Measurements from ENCODE around the gene SMAD7.

The SMAD7 gene

DNA sequence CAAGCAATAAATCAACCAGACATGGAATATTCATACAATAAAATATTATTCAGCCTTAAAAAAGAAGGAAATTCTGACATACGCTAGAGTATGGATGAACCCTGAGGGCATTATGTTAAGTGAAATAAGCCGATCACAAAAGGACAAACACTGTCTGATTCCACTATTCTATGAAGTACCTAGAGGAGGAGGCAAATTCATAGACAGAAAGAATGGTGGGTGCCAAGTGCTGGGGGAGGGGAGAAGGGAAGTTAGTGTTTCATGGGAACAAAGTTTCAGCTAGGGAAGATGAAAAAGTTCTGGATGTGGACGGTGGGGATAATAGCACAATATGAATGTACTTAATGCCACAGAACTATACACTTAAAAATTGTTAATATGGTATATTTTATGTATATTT lies 19.8 kb downstream of the SMAD7 start:
- TF ChIP-seq GATA1 (IDR thresholded peaks at IDR 0.05; ENCODE audit: low read depth, low read length), result no peak

DNA sequence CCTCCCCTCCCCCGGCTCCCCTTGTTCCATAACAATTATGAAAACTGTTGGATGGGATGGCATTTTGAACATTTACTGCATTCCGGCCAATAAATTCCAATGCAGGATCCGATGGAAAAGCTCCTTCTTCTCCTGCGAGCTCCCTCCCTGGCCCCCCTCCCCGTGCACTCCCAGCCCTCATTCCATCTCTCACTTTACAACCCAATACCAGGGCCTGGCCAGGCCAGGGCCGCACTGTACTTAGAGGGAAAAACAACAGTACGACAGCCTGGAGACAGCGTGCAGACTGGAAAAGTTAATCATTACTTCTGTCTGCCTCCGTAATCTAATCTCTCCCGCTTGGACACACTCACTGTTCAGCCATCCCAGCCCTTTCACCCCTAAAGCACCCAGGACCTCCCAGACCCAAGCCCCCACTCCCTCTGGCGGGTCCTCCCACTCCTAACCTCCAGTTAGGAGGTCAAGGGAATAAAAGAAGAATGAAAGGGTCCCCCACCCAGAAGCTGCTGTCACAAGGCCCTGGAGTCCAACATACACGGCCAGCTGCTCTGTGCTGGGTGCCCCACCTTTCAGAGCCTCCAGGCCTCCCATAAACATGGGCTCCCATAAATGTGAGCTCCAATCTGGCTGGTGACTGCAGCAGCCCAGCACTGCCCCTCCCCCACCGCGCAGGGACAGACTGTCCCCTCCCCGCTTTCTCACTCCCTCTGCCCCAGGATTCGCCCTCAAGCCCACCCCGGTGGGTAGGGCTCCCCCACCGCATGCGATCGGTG lies 20.6 kb downstream of the SMAD7 start:
- DNase-seq, result no peak
- TF ChIP-seq GATA1 (IDR thresholded peaks at IDR 0.05; ENCODE audit: low read depth, low read length) (no peak), POLR2A (IDR thresholded peaks at IDR 0.05; ENCODE audit: low read length) (no peak)

More for the DNA sequence above, 19.8 kb downstream of the SMAD7 start:
- DNase-seq, result no peak

DNA sequence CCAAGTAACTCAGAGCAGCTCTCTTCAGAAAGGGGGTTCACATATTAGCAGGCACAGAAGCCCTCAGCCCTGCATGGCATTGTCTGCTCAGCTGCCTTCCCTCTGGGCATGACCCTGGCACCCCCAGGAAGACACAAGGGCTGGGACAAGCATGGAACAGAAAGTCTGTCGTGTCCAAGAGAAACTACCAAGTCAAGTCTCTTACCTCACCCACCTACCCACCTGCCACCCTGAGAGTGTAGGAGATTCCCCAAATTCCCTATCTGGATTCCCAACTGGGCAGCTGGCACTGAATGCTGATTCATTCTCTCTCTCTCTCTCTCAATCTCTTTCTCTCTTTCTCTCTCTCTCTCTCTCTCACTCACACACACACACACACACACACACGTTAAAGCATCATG lies 21.6 kb downstream of the SMAD7 start:
- DNase-seq, result no peak
- TF ChIP-seq POLR2A (IDR thresholded peaks at IDR 0.05; ENCODE audit: low read length), result no peak
- TF ChIP-seq GATA1 (IDR thresholded peaks at IDR 0.05; ENCODE audit: low read depth, low read length), result no peak

DNA sequence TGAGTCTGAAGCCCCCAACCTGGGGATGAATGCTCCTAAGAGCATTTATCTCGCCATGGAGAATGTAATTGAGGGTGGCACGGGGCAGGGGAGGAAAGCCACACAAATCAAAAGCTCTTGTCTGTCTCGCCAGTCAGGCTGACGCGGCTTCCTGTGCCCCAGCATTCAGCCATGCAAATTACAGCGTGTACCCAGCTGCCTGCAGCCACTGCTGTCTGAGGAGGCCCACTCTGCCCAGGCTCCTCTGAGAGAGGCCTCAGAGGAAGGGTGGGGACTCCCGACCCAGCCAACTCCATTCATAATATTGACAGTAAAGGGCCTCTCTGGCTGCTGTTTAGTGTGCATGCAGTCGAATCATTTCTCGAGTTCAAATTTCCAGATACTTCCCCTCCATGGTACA lies 22.0 kb downstream of the SMAD7 start:
- no peak for DNase-seq
- no peak for TF ChIP-seq GATA1 (IDR thresholded peaks at IDR 0.05; ENCODE audit: low read depth, low read length)

DNA sequence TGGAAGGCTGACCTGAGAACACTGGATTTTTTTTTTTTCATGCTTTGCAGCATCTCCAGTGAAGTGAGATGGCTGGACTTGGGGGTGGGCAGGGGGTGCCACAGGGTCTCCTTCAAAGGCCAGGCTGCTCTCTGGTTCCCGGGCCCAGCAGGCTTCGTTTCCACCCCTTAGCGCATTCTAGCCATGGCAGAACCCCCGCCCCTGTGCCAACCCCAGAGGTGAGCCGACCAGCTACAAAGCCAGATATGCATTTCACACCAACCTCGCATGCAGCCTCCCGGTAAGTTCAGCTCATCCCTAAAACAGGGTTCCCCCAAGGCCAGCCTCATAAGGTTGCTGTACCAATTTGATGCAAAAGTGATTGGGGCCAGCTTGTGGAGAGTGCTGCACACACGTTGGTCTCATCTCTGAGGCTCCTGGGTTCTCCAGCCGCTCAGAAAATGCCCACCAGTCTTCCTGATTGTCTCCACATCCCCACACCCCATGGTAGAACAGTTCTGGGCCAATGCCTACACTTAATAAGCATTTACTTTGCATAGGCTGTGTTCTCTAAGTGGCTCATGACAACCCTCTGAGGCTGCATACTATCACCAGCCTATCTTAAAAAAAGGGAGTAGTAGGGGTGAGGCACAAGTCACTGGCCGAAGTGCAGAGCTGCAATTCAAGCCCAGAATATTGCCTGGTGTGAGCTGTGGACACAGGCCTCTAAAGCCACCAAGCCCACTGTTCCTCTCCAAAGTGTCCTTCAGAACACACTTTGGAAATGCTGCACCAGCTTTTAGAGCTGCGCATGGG lies 23.3 kb downstream of the SMAD7 start:
- TF ChIP-seq POLR2A (IDR thresholded peaks at IDR 0.05; ENCODE audit: low read length), result no peak
- no peak for TF ChIP-seq GATA1 (IDR thresholded peaks at IDR 0.05; ENCODE audit: low read depth, low read length)
- DNase-seq, result no peak

DNA sequence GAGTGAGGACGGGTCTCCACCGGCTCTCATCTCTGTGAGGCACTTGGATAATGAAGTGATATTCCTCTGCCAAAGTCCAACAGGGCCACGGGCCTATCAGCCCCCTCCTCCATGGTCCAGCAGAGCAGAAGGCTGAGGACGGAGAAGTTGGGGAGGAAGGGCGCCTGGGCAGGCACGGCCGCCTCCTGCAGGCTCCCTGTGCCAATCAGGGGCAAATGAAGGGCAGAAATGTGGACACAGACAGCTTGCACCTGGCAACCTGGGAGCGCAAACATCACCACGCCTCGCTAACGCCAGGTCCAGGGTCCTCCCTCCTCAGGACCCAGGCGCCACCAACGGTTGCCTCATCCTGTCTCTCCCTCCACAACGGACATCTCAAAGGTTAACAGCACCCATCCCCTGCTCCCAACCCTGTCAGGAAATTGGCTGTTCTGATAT lies 24.3 kb downstream of the SMAD7 start:
- DNase-seq, result no peak
- TF ChIP-seq POLR2A (IDR thresholded peaks at IDR 0.05; ENCODE audit: low read length), result no peak
- no peak for TF ChIP-seq GATA1 (IDR thresholded peaks at IDR 0.05; ENCODE audit: low read depth, low read length)

DNA sequence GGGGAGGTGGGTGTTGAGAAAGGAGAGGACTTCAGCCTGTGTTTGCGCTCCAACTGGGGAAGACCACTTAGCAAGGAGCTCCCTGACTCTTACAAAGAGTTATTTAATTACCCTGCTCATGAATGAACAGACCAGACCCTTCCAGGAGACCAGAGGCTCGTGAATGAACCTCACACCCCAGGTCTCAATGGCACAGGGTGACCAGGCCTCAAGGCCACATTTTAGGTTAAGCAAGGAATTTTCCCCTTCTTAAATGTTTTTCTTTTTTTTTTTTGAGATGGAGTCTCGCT lies 25.3 kb downstream of the SMAD7 start:
- DNase-seq, result no peak
- TF ChIP-seq GATA1 (IDR thresholded peaks at IDR 0.05; ENCODE audit: low read depth, low read length), result no peak
- TF ChIP-seq POLR2A (IDR thresholded peaks at IDR 0.05; ENCODE audit: low read length), result no peak

DNA sequence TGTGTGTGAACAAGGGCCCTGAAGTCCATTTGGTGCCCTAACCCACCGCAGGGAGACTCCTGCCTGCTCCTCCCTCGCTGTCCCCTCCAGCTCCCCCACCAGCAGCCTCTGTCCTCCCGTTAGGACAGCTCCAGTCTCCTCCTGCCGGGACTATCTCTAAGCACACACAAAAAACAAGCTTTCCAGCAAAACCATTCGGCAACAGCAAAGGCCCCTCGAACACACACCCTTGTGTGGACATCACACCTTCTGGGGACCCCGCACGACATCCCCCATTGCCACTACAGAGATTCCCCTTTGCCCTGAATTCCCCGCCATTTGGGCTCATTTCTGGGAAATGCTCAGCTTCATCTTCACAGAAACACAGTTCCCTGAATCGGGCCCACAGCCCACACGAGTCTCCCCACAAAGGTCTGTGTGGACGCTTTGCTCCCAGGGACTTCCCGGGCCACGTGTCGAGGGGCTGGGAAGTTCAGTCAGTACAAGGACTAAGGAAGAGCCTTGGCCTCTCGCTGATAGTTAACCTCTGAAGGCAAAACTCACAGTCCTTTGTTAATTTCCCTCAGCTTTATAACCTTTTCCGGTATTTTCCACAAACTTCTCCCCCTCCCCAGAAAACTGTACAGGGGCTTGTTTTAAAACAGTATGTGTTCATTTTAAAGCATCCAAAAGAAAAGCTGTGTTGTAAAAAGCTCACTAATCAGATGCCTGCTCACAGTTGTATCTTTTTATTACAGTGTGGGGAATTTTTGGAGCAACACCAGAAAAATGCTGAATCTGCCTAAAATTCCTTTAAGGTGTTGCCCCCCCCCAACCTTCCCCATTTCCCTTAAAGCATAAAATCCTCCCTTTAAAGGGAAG lies 25.9 kb downstream of the SMAD7 start:
- no peak for DNase-seq
- no peak for TF ChIP-seq POLR2A (IDR thresholded peaks at IDR 0.05; ENCODE audit: low read length)
- no peak for TF ChIP-seq GATA1 (IDR thresholded peaks at IDR 0.05; ENCODE audit: low read depth, low read length)

DNA sequence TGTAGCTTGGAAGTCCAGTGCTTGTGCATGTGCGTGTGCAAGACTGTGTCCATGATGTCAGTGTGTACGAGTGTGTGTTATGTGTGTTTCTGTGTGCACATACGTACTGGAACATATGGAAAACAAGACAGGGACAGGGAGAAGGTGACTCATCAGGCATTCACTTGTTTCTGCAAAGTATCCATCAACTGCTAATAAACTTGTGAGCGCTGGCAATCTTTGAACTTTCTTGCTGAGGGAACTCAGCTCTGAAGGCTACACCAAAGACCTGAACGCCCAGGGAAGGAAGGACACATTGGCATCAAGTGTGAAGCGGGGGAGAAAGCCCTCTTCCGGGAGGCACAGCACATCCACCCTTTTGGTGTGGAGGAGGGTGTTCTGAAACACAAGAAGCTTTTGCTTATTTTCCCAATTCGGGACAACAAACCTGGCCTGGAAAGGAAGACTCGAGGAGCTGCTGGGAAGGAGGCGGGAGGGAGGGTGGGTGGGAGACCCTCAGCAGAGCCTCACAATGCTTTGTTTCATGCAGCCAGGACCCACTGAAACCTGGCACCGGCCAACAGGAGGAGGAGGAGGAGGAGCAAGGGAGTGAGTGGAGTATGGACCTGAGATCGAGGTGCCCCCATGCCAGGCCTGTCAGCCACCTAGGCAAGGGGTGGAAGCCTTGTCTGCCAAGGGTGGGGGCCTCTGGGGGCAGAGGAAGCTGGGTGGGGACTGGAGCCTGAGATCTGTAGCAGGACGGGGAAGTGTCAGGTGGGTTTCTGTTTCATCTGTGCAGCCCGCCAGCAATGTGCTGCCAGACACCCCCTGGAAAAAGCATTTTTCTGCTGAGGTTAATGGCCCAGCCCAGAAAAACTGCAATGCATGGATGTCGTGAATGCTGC lies 26.8 kb downstream of the SMAD7 start:
- no peak for TF ChIP-seq POLR2A (IDR thresholded peaks at IDR 0.05; ENCODE audit: low read length)
- TF ChIP-seq GATA1 (IDR thresholded peaks at IDR 0.05; ENCODE audit: low read depth, low read length), result no peak
- DNase-seq, result no peak

DNA sequence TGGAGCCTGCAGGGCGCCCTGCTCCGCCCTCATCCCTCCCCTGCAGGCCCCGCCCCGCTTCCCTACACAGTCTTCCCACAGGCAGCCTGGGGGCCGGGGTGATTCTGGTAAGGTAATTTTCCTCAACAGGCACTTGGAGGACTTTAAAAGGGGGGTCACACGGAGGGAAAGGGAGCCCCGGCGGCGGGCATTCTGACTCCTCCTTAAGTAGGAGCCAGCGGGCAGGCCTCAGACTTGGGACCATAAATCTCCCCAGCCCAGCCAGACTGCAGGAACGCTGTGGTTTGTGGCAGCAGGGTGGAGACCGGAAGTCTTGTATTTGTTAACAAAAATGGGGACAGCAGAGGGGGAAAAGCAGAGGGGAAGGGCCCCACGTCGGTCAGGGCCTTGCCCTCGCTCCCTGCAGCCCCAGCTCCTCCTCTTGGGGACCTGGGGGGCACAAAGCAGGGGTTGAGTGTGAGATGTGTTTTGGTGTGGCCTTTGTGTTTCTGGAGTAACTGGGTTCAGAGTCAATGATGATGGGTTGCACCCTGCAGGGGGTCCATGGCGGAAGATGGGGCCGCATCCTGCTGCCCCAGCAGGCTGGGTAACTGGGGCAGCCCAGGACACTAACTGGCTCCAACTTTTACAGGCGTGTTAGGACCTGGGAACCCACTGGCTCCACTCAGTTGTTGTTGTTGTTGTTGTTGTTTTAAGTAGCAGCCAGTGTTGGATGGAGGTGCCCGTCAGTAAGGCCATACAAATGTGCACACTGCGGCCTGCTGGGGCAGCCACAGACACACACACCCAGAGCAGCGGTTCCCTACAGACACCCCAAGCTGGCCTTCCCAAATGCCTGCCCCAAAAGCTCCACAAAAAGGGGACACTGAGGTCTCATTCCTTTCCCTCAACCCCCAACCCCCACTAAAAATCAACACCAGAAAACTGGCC lies 27.7 kb downstream of the SMAD7 start:
- TF ChIP-seq GATA1 (IDR thresholded peaks at IDR 0.05; ENCODE audit: low read depth, low read length), result no peak
- no peak for TF ChIP-seq POLR2A (IDR thresholded peaks at IDR 0.05; ENCODE audit: low read length)

DNA sequence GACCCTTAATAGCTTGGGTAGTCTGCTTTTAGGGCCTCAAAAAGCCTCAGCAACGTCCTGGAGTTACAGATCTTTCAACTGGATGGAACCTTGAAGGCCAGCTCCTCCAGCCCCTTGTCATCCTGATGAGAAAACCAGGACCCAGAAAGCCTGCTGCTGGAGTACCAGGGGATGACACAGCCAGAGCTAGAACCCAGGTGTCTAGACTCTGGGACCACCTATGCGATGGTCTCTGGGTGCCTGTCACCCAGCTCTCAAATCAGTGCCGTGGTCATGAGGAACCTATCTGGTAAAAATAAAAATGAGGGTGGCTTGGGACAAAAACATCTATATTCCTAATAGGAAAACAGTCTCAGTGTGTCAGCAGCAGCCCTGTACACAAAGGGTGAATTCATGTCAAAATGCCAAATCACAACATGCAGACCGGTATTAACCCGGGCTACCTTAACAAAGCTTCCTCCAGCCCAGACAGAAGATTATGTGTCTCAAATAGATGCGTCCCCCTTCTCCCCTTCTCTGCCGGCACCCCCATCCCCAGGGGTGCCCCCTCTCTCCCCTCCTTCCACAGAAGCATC lies 28.5 kb downstream of the SMAD7 start:
- DNase-seq, result no peak

More for the DNA sequence above, 27.7 kb downstream of the SMAD7 start:
- no peak for DNase-seq

More for the DNA sequence above, 28.5 kb downstream of the SMAD7 start:
- TF ChIP-seq GATA1 (IDR thresholded peaks at IDR 0.05; ENCODE audit: low read depth, low read length), result no peak
- TF ChIP-seq POLR2A (IDR thresholded peaks at IDR 0.05; ENCODE audit: low read length), result no peak
